ENCODE results near the gene MAP2. TPM values are rescaled to one million over a fixed set of nuclear protein-coding genes. Genes with fewer than 3 reads are reported as not detected.
A peak's percentile ranks its signal among the peaks of the same experiment; 100 is the strongest.

MAP2 gene
- total and polyA plus RNA-seq, 2 donors (not counting 1 experiment from before 2014, with no cell fraction given), result 51.0 to 60.1 TPM

DNA sequence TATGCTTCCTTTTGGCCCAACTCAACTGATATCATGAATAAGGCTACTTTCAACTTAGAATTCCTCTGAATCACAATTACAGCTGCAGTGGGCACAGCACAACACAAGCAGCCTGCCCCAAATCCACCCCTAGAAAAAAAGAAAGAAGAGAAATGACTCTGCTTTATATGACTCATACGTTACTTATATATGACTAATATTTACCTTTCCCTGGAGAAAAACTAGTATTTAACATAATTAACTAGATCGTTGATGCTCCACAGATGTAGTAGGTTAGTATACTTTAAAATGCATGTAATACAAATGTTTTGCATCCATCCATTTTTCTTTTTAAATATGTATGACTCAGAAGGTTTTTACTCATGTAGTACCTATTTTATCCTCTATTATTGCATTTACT is 214.5 kb downstream of the MAP2 start:
- no peaks in the 10 kb centered on the region for H3K9me3 ChIP-seq (ENCODE audit: control insufficient read depth, insufficient read depth, low read depth, low read length)
- no peaks in the 10 kb centered on the region for H3K36me3 ChIP-seq (ENCODE audit: control insufficient read depth, insufficient read depth, low read length)
- no peaks in the 10 kb centered on the region for H3K79me2 ChIP-seq (ENCODE audit: control insufficient read depth, insufficient read depth, low read length)
- H3K4me1 ChIP-seq (ENCODE audit: control insufficient read depth, extremely low read depth, insufficient read depth, low read length), result no peaks in the 10 kb centered on the region
- H3K9ac ChIP-seq (ENCODE audit: insufficient read depth, low read length), result no peak overlapping the region
- no peaks in the 10 kb centered on the region for H3K27me3 ChIP-seq (ENCODE audit: control insufficient read depth, insufficient read depth, low read length)
- H2AFZ ChIP-seq (ENCODE audit: low read length), result no peak overlapping the region
- TF ChIP-seq, protein P1, sequence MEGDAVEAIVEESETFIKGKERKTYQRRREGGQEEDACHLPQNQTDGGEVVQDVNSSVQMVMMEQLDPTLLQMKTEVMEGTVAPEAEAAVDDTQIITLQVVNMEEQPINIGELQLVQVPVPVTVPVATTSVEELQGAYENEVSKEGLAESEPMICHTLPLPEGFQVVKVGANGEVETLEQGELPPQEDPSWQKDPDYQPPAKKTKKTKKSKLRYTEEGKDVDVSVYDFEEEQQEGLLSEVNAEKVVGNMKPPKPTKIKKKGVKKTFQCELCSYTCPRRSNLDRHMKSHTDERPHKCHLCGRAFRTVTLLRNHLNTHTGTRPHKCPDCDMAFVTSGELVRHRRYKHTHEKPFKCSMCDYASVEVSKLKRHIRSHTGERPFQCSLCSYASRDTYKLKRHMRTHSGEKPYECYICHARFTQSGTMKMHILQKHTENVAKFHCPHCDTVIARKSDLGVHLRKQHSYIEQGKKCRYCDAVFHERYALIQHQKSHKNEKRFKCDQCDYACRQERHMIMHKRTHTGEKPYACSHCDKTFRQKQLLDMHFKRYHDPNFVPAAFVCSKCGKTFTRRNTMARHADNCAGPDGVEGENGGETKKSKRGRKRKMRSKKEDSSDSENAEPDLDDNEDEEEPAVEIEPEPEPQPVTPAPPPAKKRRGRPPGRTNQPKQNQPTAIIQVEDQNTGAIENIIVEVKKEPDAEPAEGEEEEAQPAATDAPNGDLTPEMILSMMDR (conservative IDR thresholded peaks at IDR 0.05 in 1 of 2, IDR thresholded peaks at IDR 0.05 in 1 of 2; ENCODE audit: low read depth in 1 of 2, low read length in 2 of 2), result no peak
- no peak for TF ChIP-seq EZH2 (IDR thresholded peaks at IDR 0.05; ENCODE audit: low read length, missing control alignments)
- no peaks in the 10 kb centered on the region for H4K20me1 ChIP-seq (ENCODE audit: control insufficient read depth, extremely low read depth, insufficient read depth, low read length)
- no peak overlapping the region for H3K27ac ChIP-seq (ENCODE audit: insufficient read depth, low read length)
- no peak overlapping the region for H3K4me3 ChIP-seq (replicated peaks in 1 of 4; ENCODE audit: control extremely low read depth in 1 of 4, insufficient read depth in 1 of 4, low read depth in 3 of 4, low read length in 4 of 4)
- peak; percentile 44 to 75 for DNase-seq (ENCODE audit: low read depth in 2 of 2)
- H3K4me2 ChIP-seq (ENCODE audit: extremely low read depth, insufficient read depth, low read length), result no peak overlapping the region

GRCh38 chr2:209640358-209640757 is 216.5 kb downstream of the MAP2 start:
- no peak for DNase-seq (ENCODE audit: low read depth in 2 of 2)
- Histone ChIP-seq H3K9ac (ENCODE audit: insufficient read depth, low read length) (no peak overlapping the region), H3K79me2 (ENCODE audit: control insufficient read depth, insufficient read depth, low read length) (no peaks in the 10 kb centered on the region), H3K4me1 (ENCODE audit: control insufficient read depth, extremely low read depth, insufficient read depth, low read length) (no peaks in the 10 kb centered on the region), H3K27ac (ENCODE audit: insufficient read depth, low read length) (no peak overlapping the region), H3K4me3 (replicated peaks in 1 of 4; ENCODE audit: control extremely low read depth in 1 of 4, insufficient read depth in 1 of 4, low read depth in 3 of 4, low read length in 4 of 4) (no peak overlapping the region), H3K4me2 (ENCODE audit: extremely low read depth, insufficient read depth, low read length) (no peak overlapping the region), H4K20me1 (ENCODE audit: control insufficient read depth, extremely low read depth, insufficient read depth, low read length) (no peaks in the 10 kb centered on the region), H2AFZ (ENCODE audit: low read length) (no peak overlapping the region), H3K9me3 (ENCODE audit: control insufficient read depth, insufficient read depth, low read depth, low read length) (no peaks in the 10 kb centered on the region), H3K36me3 (ENCODE audit: control insufficient read depth, insufficient read depth, low read length) (no peaks in the 10 kb centered on the region), H3K27me3 (ENCODE audit: control insufficient read depth, insufficient read depth, low read length) (no peaks in the 10 kb centered on the region)
- TF ChIP-seq, protein P1 (conservative IDR thresholded peaks at IDR 0.05 in 1 of 2, IDR thresholded peaks at IDR 0.05 in 1 of 2; ENCODE audit: low read depth in 1 of 2, low read length in 2 of 2), result no peak
- no peak for TF ChIP-seq EZH2 (IDR thresholded peaks at IDR 0.05; ENCODE audit: low read length, missing control alignments)

DNA sequence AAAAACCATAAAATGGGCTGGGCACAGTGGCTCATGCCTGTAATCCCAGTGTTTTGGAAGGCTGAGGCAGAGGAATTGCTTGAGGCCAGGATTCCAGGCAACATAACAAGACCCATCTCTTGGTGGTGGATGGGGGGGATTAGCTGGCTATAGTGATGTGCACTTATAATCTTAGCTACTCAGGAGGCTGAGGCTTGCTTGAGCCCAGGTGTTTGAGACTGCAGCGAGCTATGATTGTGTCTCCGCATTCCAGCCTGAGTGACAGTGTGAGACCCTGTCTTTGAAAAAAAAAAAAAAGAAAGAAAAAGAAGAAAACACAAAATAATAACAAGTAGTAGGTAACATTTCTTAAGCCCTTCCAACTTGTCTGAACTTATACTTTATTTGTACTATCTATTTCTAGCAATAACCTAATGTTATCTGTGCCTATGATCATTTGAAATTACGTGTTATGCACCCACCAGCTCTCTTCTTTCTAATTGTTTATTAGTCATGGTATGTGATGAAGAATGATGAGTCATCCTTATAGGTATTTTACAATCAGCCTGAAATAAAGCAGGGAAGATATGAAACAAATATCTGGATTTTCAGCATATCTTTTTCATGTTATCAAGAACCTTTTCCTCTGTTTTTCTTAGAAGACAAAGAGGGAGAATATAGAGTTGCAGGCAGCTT is 218.4 kb downstream of the MAP2 start:
- peak in 1 of 2 donors; percentile 58 for DNase-seq (ENCODE audit: low read depth in 2 of 2)
- Histone ChIP-seq H3K36me3 (ENCODE audit: control insufficient read depth, insufficient read depth, low read length) (no peaks in the 10 kb centered on the region), H3K27ac (ENCODE audit: insufficient read depth, low read length) (no peak overlapping the region), H3K9ac (ENCODE audit: insufficient read depth, low read length) (no peak overlapping the region), H3K4me1 (ENCODE audit: control insufficient read depth, extremely low read depth, insufficient read depth, low read length) (no peaks in the 10 kb centered on the region), H3K4me2 (ENCODE audit: extremely low read depth, insufficient read depth, low read length) (peak overlapping the region; percentile 9), H3K9me3 (ENCODE audit: control insufficient read depth, insufficient read depth, low read depth, low read length) (no peaks in the 10 kb centered on the region), H3K27me3 (ENCODE audit: control insufficient read depth, insufficient read depth, low read length) (no peaks in the 10 kb centered on the region), H3K4me3 (replicated peaks in 1 of 4; ENCODE audit: control extremely low read depth in 1 of 4, insufficient read depth in 1 of 4, low read depth in 3 of 4, low read length in 4 of 4) (no peak overlapping the region), H2AFZ (ENCODE audit: low read length) (no peak overlapping the region), H4K20me1 (ENCODE audit: control insufficient read depth, extremely low read depth, insufficient read depth, low read length) (no peaks in the 10 kb centered on the region), H3K79me2 (ENCODE audit: control insufficient read depth, insufficient read depth, low read length) (no peaks in the 10 kb centered on the region)
- no peak for TF ChIP-seq EZH2 (IDR thresholded peaks at IDR 0.05; ENCODE audit: low read length, missing control alignments)
- TF ChIP-seq, protein P1 (conservative IDR thresholded peaks at IDR 0.05 in 1 of 2, IDR thresholded peaks at IDR 0.05 in 1 of 2; ENCODE audit: low read depth in 1 of 2, low read length in 2 of 2), result no peak
